Lower leg skin (tissue), 4 donors: ENCODE results near the gene CSPG5. TPM values are rescaled to one million over a fixed set of nuclear protein-coding genes. Genes with fewer than 3 reads are reported as not detected.

Experiments
- DNase-seq, 2 donors: peaks; one replicate each; pipeline ENCODE4 v3.0.0-alpha.2; 2019; ENCODE audit warnings: low spot score in 2 of 2
- H3K4me3 ChIP-seq: fragments of 200-600 bp; sonication (generic); 2 replicates; pipeline ENCODE4 v1.5.1; 2017; ENCODE audit warnings: mild to moderate bottlenecking, low read depth; ENCODE audit not compliant: poor library complexity, severe bottlenecking
- POLR2A ChIP-seq, 2 donors: fragments of 450-650 bp; IDR thresholded peaks; one replicate each; pipeline ENCODE4 v1.6.1; 2016 to 2017; ENCODE audit warnings: antibody characterized with exemption in 2 of 2, mild to moderate bottlenecking in 1 of 2, moderate library complexity in 1 of 2
- WGBS, 2 donors: methylation state at CpG; one replicate each; pipeline ENCODE4 v1.1.5; 2018; 5-methylcytosine and 5-hydroxymethylcytosine counted together
- intact Hi-C: fragments of 100-400 bp; cut with DNase I; formaldehyde crosslinking; loops from one replicate; pipeline ENCODE4 v1.15.0; 2023; ENCODE audit warnings: low total_unique reads
- total RNA-seq, 4 donors: library from RNA; depleted of rRNA; stranded (reverse); fragments of >200 nt; gene quantifications; one replicate each; pipeline ENCODE4 v1.1.0, GENCODE V29; 2016
- TF ChIP-seq, protein P1 (sequence below), 3 donors: fragments of 450-650 bp; IDR thresholded peaks; one replicate each; pipeline ENCODE4 v1.5.1; 2016; ENCODE audit warnings: antibody characterized with exemption in 3 of 3, mild to moderate bottlenecking in 3 of 3, moderate library complexity in 2 of 3

CSPG5 gene
- total RNA-seq, 4 donors from 2014 or later = 0.30 to 3.2 (median 0.96) TPM

DNA sequence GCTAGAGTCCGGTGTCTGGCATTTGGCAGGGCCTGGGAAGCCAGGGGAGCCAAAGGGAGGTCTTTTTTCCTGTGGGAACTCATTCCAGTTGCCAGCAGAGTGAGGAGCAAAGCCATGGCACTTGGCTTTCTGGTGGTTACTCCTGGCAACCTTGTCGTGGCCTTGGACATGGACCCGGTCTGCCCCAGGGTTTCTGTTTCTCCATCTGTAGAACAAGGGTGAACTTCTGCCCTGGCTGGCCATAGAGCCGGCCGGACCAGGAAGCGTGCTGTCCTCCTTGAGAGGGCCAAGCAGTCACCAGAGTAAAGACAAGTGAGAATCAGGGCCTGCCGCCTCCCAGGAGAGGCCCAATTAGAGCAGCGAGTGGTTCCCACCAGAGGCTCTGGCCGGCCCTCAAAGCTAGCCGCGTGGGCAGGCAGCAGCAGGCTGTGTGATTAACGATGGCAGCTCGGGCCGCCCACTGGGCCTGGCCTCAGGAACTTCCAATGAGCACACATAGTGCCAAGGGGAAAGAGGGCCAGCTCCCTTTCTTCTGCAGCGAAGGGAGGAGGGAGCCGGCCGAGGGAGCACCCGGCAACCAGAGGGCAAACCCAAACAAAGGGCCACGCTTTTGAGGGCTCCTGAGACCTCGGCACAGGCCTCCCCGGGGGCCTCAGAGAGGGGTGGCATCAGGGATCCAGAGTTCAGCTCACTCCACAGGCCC is 36.0 kb downstream of the CSPG5 start:
- H3K4me3 ChIP-seq = no peak overlapping the region
- WGBS, 2 donors = 31 to 41% methylated on average over 12 to 19 of the region's 21 CpGs
- no peak for TF ChIP-seq POLR2A (IDR thresholded peaks at IDR 0.05)
- TF ChIP-seq, protein P1, sequence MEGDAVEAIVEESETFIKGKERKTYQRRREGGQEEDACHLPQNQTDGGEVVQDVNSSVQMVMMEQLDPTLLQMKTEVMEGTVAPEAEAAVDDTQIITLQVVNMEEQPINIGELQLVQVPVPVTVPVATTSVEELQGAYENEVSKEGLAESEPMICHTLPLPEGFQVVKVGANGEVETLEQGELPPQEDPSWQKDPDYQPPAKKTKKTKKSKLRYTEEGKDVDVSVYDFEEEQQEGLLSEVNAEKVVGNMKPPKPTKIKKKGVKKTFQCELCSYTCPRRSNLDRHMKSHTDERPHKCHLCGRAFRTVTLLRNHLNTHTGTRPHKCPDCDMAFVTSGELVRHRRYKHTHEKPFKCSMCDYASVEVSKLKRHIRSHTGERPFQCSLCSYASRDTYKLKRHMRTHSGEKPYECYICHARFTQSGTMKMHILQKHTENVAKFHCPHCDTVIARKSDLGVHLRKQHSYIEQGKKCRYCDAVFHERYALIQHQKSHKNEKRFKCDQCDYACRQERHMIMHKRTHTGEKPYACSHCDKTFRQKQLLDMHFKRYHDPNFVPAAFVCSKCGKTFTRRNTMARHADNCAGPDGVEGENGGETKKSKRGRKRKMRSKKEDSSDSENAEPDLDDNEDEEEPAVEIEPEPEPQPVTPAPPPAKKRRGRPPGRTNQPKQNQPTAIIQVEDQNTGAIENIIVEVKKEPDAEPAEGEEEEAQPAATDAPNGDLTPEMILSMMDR (IDR thresholded peaks at IDR 0.05) = no peak
- intact Hi-C loops = no loop called here
- DNase-seq = no peak

DNA sequence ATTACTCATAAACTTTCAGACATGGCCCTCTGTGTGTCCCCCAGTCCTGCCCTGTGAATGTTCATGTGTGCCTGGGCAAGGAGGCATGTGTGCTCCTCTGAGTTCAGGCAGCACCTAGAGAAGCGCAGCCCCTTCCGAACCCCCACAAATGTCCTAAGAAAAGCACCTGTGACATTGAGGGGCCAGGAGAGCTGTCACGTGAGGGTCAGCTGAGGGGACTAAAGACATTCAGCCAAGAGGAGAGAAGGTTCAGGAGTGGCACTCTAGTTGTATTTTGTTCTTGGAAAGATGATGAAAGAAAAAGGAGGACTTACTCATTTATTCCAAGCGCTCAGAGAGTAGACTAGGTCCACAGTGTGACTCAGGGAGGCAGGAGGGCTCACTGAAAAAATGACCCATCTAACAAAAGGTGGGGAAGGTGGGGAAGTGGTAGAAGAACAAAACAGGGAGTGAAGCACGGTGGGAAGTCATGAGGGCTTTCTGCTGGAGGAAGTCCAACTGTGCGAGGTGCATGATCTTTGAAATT is 37.0 kb downstream of the CSPG5 start:
- intact Hi-C loops = no loop called here
- H3K4me3 ChIP-seq = no peak overlapping the region
- TF ChIP-seq POLR2A (IDR thresholded peaks at IDR 0.05) = no peak
- TF ChIP-seq, protein P1 (IDR thresholded peaks at IDR 0.05) = no peak
- 70 to 75% methylated on average over 6 of the region's 6 CpGs for WGBS, 2 donors
- no peak for DNase-seq

DNA sequence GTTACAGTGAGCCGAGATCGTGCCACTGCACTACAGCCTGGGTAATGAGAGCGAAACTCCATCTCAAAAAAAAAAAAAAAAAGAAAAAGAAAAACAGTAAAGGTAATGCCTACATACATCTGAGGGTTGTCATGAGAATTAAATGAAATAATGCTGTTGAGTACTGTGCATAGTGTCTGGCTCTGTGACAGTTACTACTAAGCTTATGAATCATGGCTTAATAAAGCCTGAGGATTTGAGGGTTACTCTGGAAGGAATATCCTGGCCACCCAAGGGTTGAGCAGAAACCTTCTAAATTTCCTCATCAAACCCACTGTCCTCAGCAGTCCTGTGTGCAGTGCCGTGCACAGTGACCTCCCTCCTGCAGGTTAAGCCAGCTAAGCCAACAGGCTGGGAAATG is 38.4 kb downstream of the CSPG5 start:
- no peak overlapping the region for H3K4me3 ChIP-seq
- WGBS, 2 donors = 87 to 93% methylated on average over 4 of the region's 4 CpGs
- intact Hi-C loops = no loop called here
- DNase-seq = no peak
- no peak for TF ChIP-seq POLR2A (IDR thresholded peaks at IDR 0.05)
- TF ChIP-seq, protein P1 (IDR thresholded peaks at IDR 0.05) = no peak

DNA sequence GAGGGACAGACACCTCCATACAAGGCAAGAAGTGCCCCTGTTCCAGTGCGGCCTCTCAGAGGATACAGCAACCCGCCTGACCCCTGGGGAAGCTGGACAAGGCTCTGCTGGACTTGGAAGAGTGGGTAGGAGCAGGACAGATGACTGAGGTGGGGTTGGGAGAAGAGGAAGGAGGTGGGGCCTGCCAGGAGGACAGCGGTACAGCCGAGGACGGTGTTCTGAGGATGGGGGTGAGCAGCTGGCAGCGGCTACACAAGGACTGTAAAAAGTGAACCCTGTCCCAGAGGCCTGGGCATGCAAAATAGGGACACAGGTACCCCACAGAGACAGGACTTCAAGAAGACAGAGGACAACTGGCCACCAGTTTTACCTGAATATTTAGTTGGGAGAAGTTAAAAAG is 41.7 kb downstream of the CSPG5 start:
- no peak for DNase-seq
- WGBS, 2 donors = 87 to 96% methylated on average over 6 of the region's 6 CpGs
- intact Hi-C loops = no loop called here
- TF ChIP-seq, protein P1 (IDR thresholded peaks at IDR 0.05) = no peak
- H3K4me3 ChIP-seq = no peak overlapping the region

DNA sequence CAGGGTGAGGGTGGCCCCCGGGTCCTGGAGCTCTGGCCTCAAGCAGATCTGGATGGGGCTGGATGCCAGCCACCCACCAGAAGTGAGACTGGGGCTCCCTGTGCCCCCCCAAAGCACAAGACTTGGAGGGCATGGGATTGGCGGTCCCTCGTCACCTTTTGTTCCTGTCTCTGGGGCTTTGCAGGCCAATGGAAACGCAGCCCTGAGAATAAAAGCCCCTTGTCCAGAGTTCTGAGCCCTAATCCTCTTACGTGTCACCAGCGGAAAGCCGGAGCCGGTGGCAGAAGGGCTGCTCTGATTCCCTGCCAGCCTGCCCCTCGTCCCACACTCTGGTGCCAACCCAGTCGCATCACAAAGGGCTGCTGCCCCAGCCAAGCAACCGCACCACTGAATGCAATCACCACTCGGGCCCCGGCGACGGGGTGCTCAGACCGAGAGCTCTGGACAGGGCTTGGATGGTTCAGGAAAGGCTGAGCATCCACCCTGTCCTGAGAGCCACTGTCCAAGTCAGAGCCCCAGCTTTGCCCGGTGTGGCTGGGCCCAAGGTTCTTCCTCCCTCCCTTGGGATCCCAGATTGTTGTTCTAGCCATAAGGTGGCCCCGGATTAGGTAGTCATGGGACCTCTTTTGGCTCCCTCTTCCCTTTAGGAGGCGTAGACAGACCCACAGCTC is 42.3 kb downstream of the CSPG5 start:
- TF ChIP-seq, protein P1 (IDR thresholded peaks at IDR 0.05) = no peak
- no peak for TF ChIP-seq POLR2A (IDR thresholded peaks at IDR 0.05)
- DNase-seq = no peak
- intact Hi-C loops = no loop called here
- no peak overlapping the region for H3K4me3 ChIP-seq
- WGBS, 2 donors = 93 to 95% methylated on average over 19 of the region's 19 CpGs
